Liver (tissue), 9 donors: Measurements from ENCODE around the gene SBK2. TPM values are rescaled to one million over a fixed set of nuclear protein-coding genes. Genes with fewer than 3 reads are reported as not detected.
A peak's percentile ranks its signal among the peaks of the same experiment; 100 is the strongest.

ENCODE experiments used
- DNase-seq: peaks from one replicate; pipeline ENCODE4 v3.0.0-alpha.2; 2017; ENCODE audit warnings: low spot score
- H3K27ac ChIP-seq, 2 donors: one replicate each; pipeline ENCODE4 v1.7.0; 2013; ENCODE audit warnings: inconsistent platforms in 2 of 2, low read length in 2 of 2, control low read depth in 1 of 2, low read depth in 1 of 2, mild to moderate bottlenecking in 1 of 2
- H3K27me3 ChIP-seq, 4 donors: one replicate each; pipeline versions ENCODE4 v1.6.1 to v1.7.0; 2013; ENCODE audit warnings: low read length in 3 of 4, inconsistent platforms in 1 of 4, mild to moderate bottlenecking in 1 of 4, moderate library complexity in 1 of 4; ENCODE audit not compliant: control insufficient read depth in 4 of 4, insufficient read depth in 4 of 4
- H3K36me3 ChIP-seq, 4 donors: one replicate each; pipeline versions ENCODE4 v1.6.1 to v1.7.0; 2013; ENCODE audit warnings: low read length in 3 of 4, mild to moderate bottlenecking in 3 of 4, low read depth in 1 of 4, moderate library complexity in 1 of 4; ENCODE audit not compliant: control insufficient read depth in 4 of 4, insufficient read depth in 3 of 4
- H3K4me1 ChIP-seq, 4 donors: one replicate each; pipeline versions ENCODE4 v1.6.1 to v1.7.0; 2013; ENCODE audit warnings: low read length in 3 of 4, mild to moderate bottlenecking in 3 of 4, moderate library complexity in 1 of 4; ENCODE audit not compliant: control insufficient read depth in 4 of 4, insufficient read depth in 4 of 4
- H3K4me3 ChIP-seq, 3 donors: one replicate each; pipeline versions ENCODE4 v1.6.1 to v1.7.0; 2013; ENCODE audit warnings: low read length in 3 of 3, control low read depth in 1 of 3, low read depth in 1 of 3, mild to moderate bottlenecking in 1 of 3
- H3K9ac ChIP-seq, 2 donors: one replicate each; pipeline ENCODE4 v1.7.0; 2013; ENCODE audit warnings: low read length in 2 of 2, mild to moderate bottlenecking in 2 of 2, moderate library complexity in 2 of 2, control low read depth in 1 of 2, low read depth in 1 of 2
- H3K9me3 ChIP-seq, 4 donors: one replicate each; pipeline versions ENCODE4 v1.6.1 to v1.7.0; 2013; ENCODE audit warnings: low read length in 3 of 4; ENCODE audit not compliant: control insufficient read depth in 4 of 4
- ATF3 ChIP-seq: IDR thresholded peaks from 2 replicates; pipeline ENCODE4 v1.6.1; 2016; ENCODE audit warnings: antibody characterized with exemption
- EGR1 ChIP-seq, 2 donors: IDR thresholded peaks; 2 replicates each; pipeline ENCODE4 v1.6.1; 2016 to 2018; ENCODE audit warnings: antibody characterized with exemption in 2 of 2, low read depth in 2 of 2
- FOXA1 ChIP-seq: IDR thresholded peaks from 2 replicates; pipeline ENCODE4 v1.6.1; 2016; ENCODE audit warnings: antibody characterized with exemption
- FOXA2 ChIP-seq: IDR thresholded peaks from 2 replicates; pipeline ENCODE4 v1.6.1; 2016; ENCODE audit warnings: antibody characterized with exemption
- GABPA ChIP-seq, 2 donors: IDR thresholded peaks in 1 of 2; conservative IDR thresholded peaks in 1 of 2; 2 replicates each; pipeline ENCODE4 v1.6.1; 2016; ENCODE audit warnings: antibody characterized with exemption in 2 of 2, mild to moderate bottlenecking in 1 of 2, moderate library complexity in 1 of 2
- HNF4A ChIP-seq, 2 donors: conservative IDR thresholded peaks; 2 replicates each; pipeline ENCODE4 v1.6.1; 2016; ENCODE audit warnings: antibody characterized with exemption in 2 of 2, mild to moderate bottlenecking in 2 of 2
- HNF4G ChIP-seq: IDR thresholded peaks from 2 replicates; pipeline ENCODE4 v1.6.1; 2016; ENCODE audit warnings: antibody characterized with exemption
- NR2F2 ChIP-seq: IDR thresholded peaks from 2 replicates; pipeline ENCODE4 v1.6.1; 2016; ENCODE audit warnings: antibody characterized with exemption
- REST ChIP-seq: IDR thresholded peaks from 2 replicates; pipeline ENCODE4 v1.6.1; 2016; ENCODE audit warnings: antibody characterized with exemption, mild to moderate bottlenecking
- RXRA ChIP-seq, 2 donors: IDR thresholded peaks; 2 replicates each; pipeline ENCODE4 v1.6.1; 2017 to 2018; ENCODE audit warnings: antibody characterized with exemption in 2 of 2, mild to moderate bottlenecking in 1 of 2
- SP1 ChIP-seq: IDR thresholded peaks from 2 replicates; pipeline ENCODE4 v1.6.1; 2018; ENCODE audit warnings: antibody characterized with exemption, mild to moderate bottlenecking
- TAF1 ChIP-seq: conservative IDR thresholded peaks from 2 replicates; pipeline ENCODE4 v1.6.1; 2016; ENCODE audit warnings: antibody characterized with exemption, mild to moderate bottlenecking
- WGBS: extraction: QIAGEN DNeasy Blood & Tissue Kit; methylation state at CpG from one replicate; pipeline ENCODE4 v1.1.7; 2013; 5-methylcytosine and 5-hydroxymethylcytosine counted together
- polyA plus RNA-seq, 2 donors: library from polyadenylated mRNA; stranded (reverse) in 1 of 2; unstranded in 1 of 2; fragments of 200-250 nt in 1 of 2; fragments of >200 nt in 1 of 2; fragmentation: Nextera tagmentation in 1 of 2; extraction: Ambion mirVana in 1 of 2; gene quantifications; one replicate each; pipeline versions ENCODE4 v1.2.1 to v1.2.3, GENCODE V29; 2013 to 2015
- total RNA-seq, 2 donors: library from RNA; depleted of rRNA; stranded (reverse); fragments of >200 nt; gene quantifications; one replicate each; pipeline ENCODE4 v1.2.3, GENCODE V29; 2014
- TF ChIP-seq, protein P1 (sequence below): IDR thresholded peaks from 2 replicates; pipeline ENCODE4 v1.6.1; 2016; ENCODE audit warnings: antibody characterized with exemption
- donor health status: healthy.
- donor health status: healthy.
- donor health status: healthy.
- donor health status: healthy.
- donor health status: healthy.

Gene SBK2
- total and polyA plus RNA-seq, 4 donors, result not detected

DNA sequence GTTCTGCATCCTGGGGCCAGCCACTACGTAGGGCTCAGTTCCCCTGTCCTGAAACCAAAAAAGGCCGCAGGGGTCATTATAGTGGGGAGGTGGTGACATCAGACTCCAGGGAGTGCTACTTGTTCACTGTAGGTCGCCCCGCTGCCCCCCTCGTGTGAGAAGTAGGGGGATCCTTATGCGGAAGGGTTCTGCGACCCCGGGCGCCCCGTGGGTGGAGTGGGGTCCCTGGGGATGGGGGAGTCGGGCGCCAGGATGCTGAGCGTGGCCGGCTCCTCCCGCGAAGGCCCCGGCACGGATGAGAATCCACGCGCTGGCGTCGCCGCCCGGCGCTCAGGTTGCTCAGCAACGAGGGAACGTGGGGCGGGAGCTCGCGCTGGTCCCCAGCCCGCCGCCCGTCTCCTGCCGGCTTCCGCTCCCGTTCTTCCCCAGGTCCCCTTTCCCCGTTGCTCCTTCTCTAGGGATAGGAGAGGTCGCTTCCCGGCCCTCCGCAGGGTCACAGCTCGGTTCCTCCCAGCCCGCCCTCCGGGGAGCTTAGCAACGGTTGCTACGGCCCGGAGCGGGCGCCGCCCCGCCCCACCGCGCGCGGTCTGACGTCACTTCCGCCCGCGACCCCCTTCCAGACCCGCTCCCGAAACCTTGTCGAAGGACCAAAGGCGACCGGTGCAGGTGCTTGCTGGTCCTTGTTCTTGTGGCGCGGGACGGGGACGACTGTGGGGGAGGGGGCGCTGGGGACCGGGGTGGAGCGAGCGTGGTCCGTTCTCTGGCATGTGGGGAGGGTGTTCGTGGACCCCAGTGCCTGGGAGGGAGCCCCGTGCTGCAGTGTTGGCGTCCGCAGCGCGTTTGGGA, 52.1 kb downstream of the SBK2 start, which contains the start of gene NAT14:
Gene NAT14, plus strand, starts transcription at position 596 of the 846 bp plus-strand sequence. CDS start 521 bp downstream, outside the sequence.
- Histone ChIP-seq H3K27ac (peak within 1 kb of the TSS; percentile 31 to 41), H3K36me3 (peaks cover 0 to 11% (median 5%) of the 10 kb centered on the region in 4 donors), H3K9ac (peak within 1 kb of the TSS in 1 of 2 donors; percentile 38), H3K4me3 (peak within 1 kb of the TSS in 1 of 3 donors; percentile 52), H3K4me1 (peaks cover 3 to 14% (median 7%) of the 10 kb centered on the region in 4 donors), H3K27me3 (no peaks in the 10 kb centered on the region), H3K9me3 (no peaks in the 10 kb centered on the region)
- DNase-seq, result peak; percentile 63
- 4% methylated on average over 78 of the region's 78 CpGs for WGBS
- TF ChIP-seq FOXA1, result no peak
- TF ChIP-seq TAF1, result no peak
- no peak for TF ChIP-seq NR2F2
- TF ChIP-seq GABPA (IDR thresholded peaks at IDR 0.05 in 1 of 2, conservative IDR thresholded peaks at IDR 0.05 in 1 of 2), result peak; percentile 35 to 64
- TF ChIP-seq, protein P1, sequence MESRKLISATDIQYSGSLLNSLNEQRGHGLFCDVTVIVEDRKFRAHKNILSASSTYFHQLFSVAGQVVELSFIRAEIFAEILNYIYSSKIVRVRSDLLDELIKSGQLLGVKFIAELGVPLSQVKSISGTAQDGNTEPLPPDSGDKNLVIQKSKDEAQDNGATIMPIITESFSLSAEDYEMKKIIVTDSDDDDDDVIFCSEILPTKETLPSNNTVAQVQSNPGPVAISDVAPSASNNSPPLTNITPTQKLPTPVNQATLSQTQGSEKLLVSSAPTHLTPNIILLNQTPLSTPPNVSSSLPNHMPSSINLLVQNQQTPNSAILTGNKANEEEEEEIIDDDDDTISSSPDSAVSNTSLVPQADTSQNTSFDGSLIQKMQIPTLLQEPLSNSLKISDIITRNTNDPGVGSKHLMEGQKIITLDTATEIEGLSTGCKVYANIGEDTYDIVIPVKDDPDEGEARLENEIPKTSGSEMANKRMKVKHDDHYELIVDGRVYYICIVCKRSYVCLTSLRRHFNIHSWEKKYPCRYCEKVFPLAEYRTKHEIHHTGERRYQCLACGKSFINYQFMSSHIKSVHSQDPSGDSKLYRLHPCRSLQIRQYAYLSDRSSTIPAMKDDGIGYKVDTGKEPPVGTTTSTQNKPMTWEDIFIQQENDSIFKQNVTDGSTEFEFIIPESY, result no peak

DNA sequence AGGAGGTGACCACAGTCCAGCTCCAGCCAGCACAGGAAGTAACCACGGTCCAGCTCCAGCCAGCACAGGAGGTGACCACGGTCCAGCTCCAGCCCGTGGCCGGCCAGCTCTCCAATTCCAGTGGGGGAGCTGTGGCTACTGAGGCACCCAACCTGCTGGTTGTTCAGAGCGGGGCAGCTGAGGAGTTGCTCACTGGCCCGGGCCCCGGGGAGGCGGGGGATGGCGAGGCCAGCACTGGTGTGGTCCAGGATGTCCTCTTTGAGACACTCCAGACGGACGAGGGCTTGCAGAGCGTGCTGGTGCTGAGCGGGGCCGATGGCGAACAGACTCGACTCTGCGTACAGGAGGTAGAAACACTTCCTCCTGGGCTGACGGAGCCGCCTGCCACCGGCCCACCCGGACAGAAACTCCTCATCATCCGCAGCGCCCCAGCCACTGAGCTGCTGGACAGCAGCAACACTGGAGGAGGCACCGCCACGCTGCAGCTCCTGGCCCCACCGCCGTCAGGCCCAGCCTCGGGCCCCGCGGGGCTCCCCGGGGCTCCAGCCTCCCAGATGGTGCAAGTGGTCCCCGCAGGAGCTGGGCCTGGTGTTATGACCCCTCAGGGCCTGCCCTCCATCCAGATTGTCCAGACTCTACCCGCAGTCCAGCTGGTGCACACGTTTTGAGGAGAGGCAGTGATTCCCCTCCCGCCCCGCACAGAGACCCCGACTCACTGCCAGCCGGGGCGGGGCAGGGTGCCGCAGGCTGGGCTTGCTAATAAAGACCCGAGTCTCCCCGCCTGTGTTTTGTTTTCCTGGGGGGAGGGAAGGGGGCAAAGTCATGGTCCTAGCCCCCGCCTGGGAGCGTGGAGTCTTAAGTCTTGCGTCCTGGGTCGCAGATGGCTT, 53.0 kb downstream of the SBK2 start:
- Histone ChIP-seq H3K27ac (peak overlapping the region in 1 of 2 donors; percentile 41), H3K4me3 (no peak overlapping the region), H3K27me3 (no peaks in the 10 kb centered on the region), H3K9ac (no peak overlapping the region), H3K9me3 (no peaks in the 10 kb centered on the region), H3K36me3 (peaks cover 0 to 11% (median 5%) of the 10 kb centered on the region in 4 donors), H3K4me1 (peaks cover 3 to 22% (median 10%) of the 10 kb centered on the region in 4 donors)
- DNase-seq, result no peak
- 84% methylated on average over 46 of the region's 46 CpGs for WGBS
- no peak for TF ChIP-seq ATF3
- TF ChIP-seq FOXA2, result no peak
- no peak for TF ChIP-seq SP1
- no peak for TF ChIP-seq RXRA (IDR thresholded peaks at IDR 0.05)
- no peak for TF ChIP-seq GABPA (IDR thresholded peaks at IDR 0.05 in 1 of 2, conservative IDR thresholded peaks at IDR 0.05 in 1 of 2)
- no peak for TF ChIP-seq EGR1 (IDR thresholded peaks at IDR 0.05; ENCODE audit: low read depth in 2 of 2)
- TF ChIP-seq HNF4A (conservative IDR thresholded peaks at IDR 0.05), result no peak
- TF ChIP-seq REST, result no peak
- TF ChIP-seq HNF4G, result no peak
